H1 (cell line): ENCODE measurements around the gene LHX2. TPM values are rescaled to one million over a fixed set of nuclear protein-coding genes. Genes with fewer than 3 reads are reported as not detected.
A peak's percentile ranks its signal among the peaks of the same experiment; 100 is the strongest.

Source experiments
- CTCF ChIA-PET: fragments of 300-600 bp; sonication (Branson Sonifier 250); formaldehyde crosslinking; loops from one replicate; lab custom pipeline; 2021; ENCODE audit not compliant: partially characterized antibody; lab: Charles Lee
- POLR2A ChIA-PET: fragments of 300-600 bp; sonication (Branson Sonifier 250); formaldehyde crosslinking; loops from one replicate; lab custom pipeline; 2021; ENCODE audit warnings: inconsistent platforms; ENCODE audit not compliant: partially characterized antibody; lab: Charles Lee
- DNase-seq, 2 experiments: peaks; one replicate each; pipeline versions ENCODE4 v3.0.0 to v3.0.0-alpha.2; 2010 to 2022; ENCODE audit warnings: low spot score in 2 of 2, low read depth in 1 of 2, mixed read lengths in 1 of 2
- FAIRE-seq: peaks from 2 replicates; lab custom pipeline; 2011; peaks lifted over from hg19 to GRCh38; lab: Jason Lieb, UNC
- H2AFZ ChIP-seq: 2 replicates; pipeline ENCODE4 v1.8.1; 2012; ENCODE audit warnings: low read length, inconsistent platforms
- H2AK5ac ChIP-seq: 2 replicates; pipeline ENCODE4 v1.6.1; 2013; ENCODE audit warnings: low read depth, low read length
- H2BK120ac ChIP-seq: replicated peaks from 2 replicates; pipeline ENCODE3; 2013; ENCODE audit warnings: low read depth, low read length, inconsistent platforms
- H2BK12ac ChIP-seq: 2 replicates; pipeline ENCODE4 v1.6.1; 2013; ENCODE audit warnings: low read depth, low read length
- H2BK15ac ChIP-seq: 2 replicates; pipeline ENCODE4 v1.6.1; 2013; ENCODE audit warnings: low read length
- H2BK20ac ChIP-seq: 2 replicates; pipeline ENCODE4 v1.6.1; 2013; ENCODE audit warnings: low read length
- H2BK5ac ChIP-seq: 2 replicates; pipeline ENCODE4 v1.6.1; 2013; ENCODE audit warnings: low read depth, low read length
- H3K14ac ChIP-seq: 2 replicates; pipeline ENCODE4 v1.6.1; 2013; ENCODE audit warnings: inconsistent platforms; ENCODE audit not compliant: insufficient read length
- H3K18ac ChIP-seq: 2 replicates; pipeline ENCODE4 v1.6.1; 2013; ENCODE audit warnings: low read length; ENCODE audit errors: extremely low read depth
- H3K23ac ChIP-seq: 2 replicates; pipeline ENCODE4 v1.6.1; 2013; ENCODE audit warnings: inconsistent platforms; ENCODE audit not compliant: insufficient read length
- H3K23me2 ChIP-seq: 2 replicates; pipeline ENCODE4 v1.6.1; 2013; ENCODE audit warnings: low read depth, low read length
- H3K27ac ChIP-seq: 2 replicates; pipeline ENCODE4 v1.6.1; 2011; ENCODE audit warnings: low read depth, low read length, inconsistent platforms
- H3K27me3 ChIP-seq, 4 experiments: replicated peaks in 1 of 4; 1 replicate in 1 of 4; 2 replicates in 3 of 4; pipeline versions ENCODE4 v1.6.1 to v1.8.1; 2011 to 2013; ENCODE audit warnings: low read length in 3 of 4, mild to moderate bottlenecking in 3 of 4, inconsistent platforms in 2 of 4, mixed read lengths in 2 of 4, moderate library complexity in 1 of 4; ENCODE audit not compliant: control insufficient read depth in 3 of 4, insufficient read depth in 3 of 4; ENCODE audit errors: extremely low read depth in 1 of 4
- H3K36me3 ChIP-seq, 4 experiments: 2 replicates each; pipeline versions ENCODE4 v1.6.1 to v1.8.1; 2011 to 2013; ENCODE audit warnings: mild to moderate bottlenecking in 4 of 4, low read length in 3 of 4, moderate library complexity in 2 of 4, control low read depth in 1 of 4, inconsistent platforms in 1 of 4; ENCODE audit not compliant: insufficient read depth in 4 of 4, control insufficient read depth in 2 of 4
- H3K4ac ChIP-seq: replicated peaks from 2 replicates; pipeline ENCODE3; 2013; ENCODE audit warnings: low read length, low read depth, mixed read lengths, inconsistent platforms; ENCODE audit not compliant: insufficient read length
- H3K4me1 ChIP-seq, 4 experiments: replicated peaks in 1 of 4; 1 replicate in 1 of 4; 2 replicates in 3 of 4; pipeline versions ENCODE4 v1.6.1 to v1.8.1; 2011 to 2013; ENCODE audit warnings: low read length in 3 of 4, inconsistent platforms in 2 of 4, mixed read lengths in 1 of 4; ENCODE audit not compliant: insufficient read depth in 4 of 4, control insufficient read depth in 3 of 4
- H3K4me2 ChIP-seq, 2 experiments: 2 replicates each; pipeline versions ENCODE4 v1.6.1 to v1.8.1; 2011 to 2013; ENCODE audit warnings: low read depth in 2 of 2, low read length in 2 of 2, control low read depth in 1 of 2, inconsistent platforms in 1 of 2, mild to moderate bottlenecking in 1 of 2; ENCODE audit not compliant: insufficient read depth in 1 of 2
- H3K4me3 ChIP-seq, 4 experiments: fragments of 200-600, 300-600 bp in 1 of 4; sonication (generic), shearing (Covaris generic), sonication (Bioruptor Twin) in 1 of 4; 2 replicates each; pipeline versions ENCODE4 v1.5.1 to v1.8.1; 2011 to 2016; ENCODE audit warnings: low read length in 4 of 4, low read depth in 3 of 4, control low read depth in 2 of 4, inconsistent platforms in 2 of 4, mild to moderate bottlenecking in 2 of 4, mixed read lengths in 1 of 4, moderate library complexity in 1 of 4; ENCODE audit not compliant: insufficient read depth in 2 of 4; ENCODE audit errors: extremely low read depth in 1 of 4
- H3K56ac ChIP-seq: replicated peaks from 2 replicates; pipeline ENCODE3; 2013; ENCODE audit warnings: low read depth, mild to moderate bottlenecking, mixed read lengths, low read length, inconsistent platforms; ENCODE audit not compliant: insufficient read length
- H3K79me1 ChIP-seq: 2 replicates; pipeline ENCODE4 v1.6.1; 2013; ENCODE audit warnings: low read depth, low read length, control low read depth
- H3K79me2 ChIP-seq, 2 experiments: 2 replicates each; pipeline versions ENCODE4 v1.6.1 to v1.8.1; 2012 to 2013; ENCODE audit warnings: low read length in 2 of 2, mild to moderate bottlenecking in 2 of 2, inconsistent platforms in 1 of 2; ENCODE audit not compliant: insufficient read depth in 2 of 2, control insufficient read depth in 1 of 2
- H3K9ac ChIP-seq, 4 experiments: replicated peaks in 1 of 4; 1 replicate in 1 of 4; 2 replicates in 3 of 4; pipeline versions ENCODE4 v1.6.1 to v1.8.1; 2011 to 2013; ENCODE audit warnings: low read depth in 3 of 4, low read length in 3 of 4, control low read depth in 2 of 4, mild to moderate bottlenecking in 2 of 4, moderate library complexity in 2 of 4, inconsistent platforms in 1 of 4; ENCODE audit errors: extremely low read depth in 1 of 4
- H3K9me3 ChIP-seq, 2 experiments: 2 replicates each; pipeline versions ENCODE4 v1.6.1 to v1.8.1; 2012 to 2013; ENCODE audit warnings: mild to moderate bottlenecking in 2 of 2, moderate library complexity in 2 of 2, control low read depth in 1 of 2, inconsistent platforms in 1 of 2, low read depth in 1 of 2, low read length in 1 of 2, mixed read lengths in 1 of 2; ENCODE audit not compliant: insufficient read depth in 2 of 2
- H4K20me1 ChIP-seq, 2 experiments: replicated peaks in 1 of 2; 2 replicates each; pipeline versions ENCODE3 to v1.8.1; 2011 to 2013; ENCODE audit warnings: inconsistent platforms in 2 of 2, low read length in 2 of 2, mild to moderate bottlenecking in 1 of 2; ENCODE audit not compliant: insufficient read depth in 2 of 2, control insufficient read depth in 1 of 2
- H4K5ac ChIP-seq: 2 replicates; pipeline ENCODE4 v1.6.1; 2013; ENCODE audit warnings: low read length, low read depth, mixed read lengths, inconsistent platforms; ENCODE audit not compliant: insufficient read length
- H4K8ac ChIP-seq: 2 replicates; pipeline ENCODE4 v1.8.0; 2013; ENCODE audit warnings: mild to moderate bottlenecking, moderate library complexity, low read length, inconsistent platforms; ENCODE audit not compliant: insufficient read depth; ENCODE audit errors: extremely low read depth
- H4K91ac ChIP-seq: replicated peaks from 2 replicates; pipeline ENCODE3; 2013; ENCODE audit warnings: low read length, mixed read lengths, inconsistent platforms; ENCODE audit not compliant: insufficient read length
- SIN3A ChIP-seq, 2 experiments: IDR thresholded peaks in 1 of 2; conservative IDR thresholded peaks in 1 of 2; 2 replicates each; pipeline ENCODE4 v1.6.1; 2011 to 2012; ENCODE audit warnings: low read length in 2 of 2, improper control_type of control experiment in 1 of 2, low read depth in 1 of 2, mild to moderate bottlenecking in 1 of 2
- TAF7 ChIP-seq: optimal IDR thresholded peaks from 2 replicates; pipeline ENCODE3; 2011; ENCODE audit warnings: low read depth, mild to moderate bottlenecking, inconsistent platforms, low read length, moderate library complexity, borderline replicate concordance
- WGBS, 2 experiments: shearing (Covaris generic) in 1 of 2; methylation state at CpG; one replicate each; pipeline versions ENCODE4 v1.1.6 to v1.1.7; 2013 to 2015; ENCODE audit warnings: low lambda C conversion rate in 2 of 2, mixed read lengths in 2 of 2, inconsistent platforms in 1 of 2, low coverage in 1 of 2, missing lambda C conversion rate in 1 of 2; ENCODE audit not compliant: insufficient replicate concordance in 2 of 2, insufficient coverage in 1 of 2, insufficient read length in 1 of 2; ENCODE audit errors: extremely low coverage in 1 of 2, missing lambda C conversion rate in 1 of 2; 5-methylcytosine and 5-hydroxymethylcytosine counted together
- polyA plus RNA-seq, 7 experiments: library from polyadenylated mRNA; depleted of rRNA in 3 of 7; stranded (reverse) in 5 of 7; unstranded in 2 of 7; fragments of >200 nt in 5 of 7; fragments of 200-250 nt in 2 of 7; gene quantifications; 1 replicate in 5 of 7; 2 replicates in 1 of 7; 4 replicates in 1 of 7; pipeline versions ENCODE4 v1.2.1 to v1.2.3, GENCODE V29; 2011 to 2013; ENCODE audit warnings: missing spikeins in 2 of 7, mixed read lengths in 2 of 7
- total RNA-seq: library from RNA; stranded (reverse); fragmentation: NEBNext Ultra II Directional; extraction: Animal tissue kit (Norgen Biotek cat#: 25700); gene quantifications from 2 replicates; pipeline ENCODE4 v1.2.1, GENCODE V29; 2021

The LHX2 gene
- total and polyA plus RNA-seq, 2 of the 8 experiments (the other 6 are each of a cell fraction or from before 2014, with no cell fraction given) = 0.11 to 0.86 TPM

GRCh38 chr9:124014211-124014955, 2.8 kb downstream of the LHX2 start:
- Histone ChIP-seq H3K9me3 (no peaks in the 10 kb centered on the region), H2BK120ac (no peak overlapping the region), H4K8ac (no peak overlapping the region), H3K4me3 (0 out of 8 replicates have a peak overlapping the region, but pooled peaks of 1 of the 4 experiments have one; percentile 28), H3K14ac (no peak overlapping the region), H2BK15ac (no peak overlapping the region), H3K79me1 (no peaks in the 10 kb centered on the region), H3K4me1 (peaks cover 5 to 52% (median 24%) of the 10 kb centered on the region in 4 experiments; a peak in 6 of 7 replicates), H3K27me3 (peaks cover 79 to 98% (median 89%) of the 10 kb centered on the region in 4 experiments), H3K4ac (no peak overlapping the region), H2BK20ac (no peak overlapping the region), H3K23ac (no peak overlapping the region), H3K56ac (no peak overlapping the region), H3K23me2 (peaks cover 9% of the 10 kb centered on the region; the same call in 1 of the 2 replicates), H3K27ac (no peak overlapping the region), H2BK5ac (no peak overlapping the region), H3K79me2 (no peaks in the 10 kb centered on the region), H2AFZ (no peak overlapping the region), H3K18ac (no peak overlapping the region), H4K91ac (no peak overlapping the region), H4K20me1 (peaks cover 15 to 24% of the 10 kb centered on the region in 2 experiments), H3K4me2 (peak overlapping the region in 1 of 2 experiments; percentile 15; a peak in 1 of 4 replicates), H2BK12ac (no peak overlapping the region), H3K36me3 (peaks cover 0 to 13% (median 0%) of the 10 kb centered on the region in 4 experiments; a peak in 1 of 8 replicates), H4K5ac (no peak overlapping the region), H2AK5ac (no peak overlapping the region), H3K9ac (no peak overlapping the region)
- FAIRE-seq (no peak), DNase-seq (no peak)
- WGBS, 2 experiments = 5% methylated on average over 8 of the region's 8 CpGs; no CpG with 5 or more reads in 1 of the 2 experiments
- ChIA-PET POLR2A (interaction anchor here (0.5 to 1.0 kb wide), 3 partner anchors 16 to 644 kb away, joined by 3 to 4 read pairs (median 3); no protein-coding TSS in a partner anchor), CTCF (interaction anchor here (1.3 to 6.0 kb wide), 6 partner anchors 10 to 471 kb away, joined by 3 to 25 read pairs (median 8); no protein-coding TSS in a partner anchor)
- no peak for TF ChIP-seq SIN3A (conservative IDR thresholded peaks at IDR 0.05 in 1 of 2, IDR thresholded peaks at IDR 0.05 in 1 of 2; ENCODE audit: low read depth in 1 of 2, low read length in 2 of 2)
- TF ChIP-seq TAF7 = no peak
